NCI-H524 treated with DMSO at 0.1 percent for 48 hours (cell line): ENCODE measurements around the gene PITPNM2.
A peak's percentile ranks its signal among the peaks of the same experiment; 100 is the strongest.

Source experiments
- DNase-seq: peaks from one replicate; lab custom pipeline; 2025; lab: John Stamatoyannopoulos, UW

PITPNM2 gene

DNA sequence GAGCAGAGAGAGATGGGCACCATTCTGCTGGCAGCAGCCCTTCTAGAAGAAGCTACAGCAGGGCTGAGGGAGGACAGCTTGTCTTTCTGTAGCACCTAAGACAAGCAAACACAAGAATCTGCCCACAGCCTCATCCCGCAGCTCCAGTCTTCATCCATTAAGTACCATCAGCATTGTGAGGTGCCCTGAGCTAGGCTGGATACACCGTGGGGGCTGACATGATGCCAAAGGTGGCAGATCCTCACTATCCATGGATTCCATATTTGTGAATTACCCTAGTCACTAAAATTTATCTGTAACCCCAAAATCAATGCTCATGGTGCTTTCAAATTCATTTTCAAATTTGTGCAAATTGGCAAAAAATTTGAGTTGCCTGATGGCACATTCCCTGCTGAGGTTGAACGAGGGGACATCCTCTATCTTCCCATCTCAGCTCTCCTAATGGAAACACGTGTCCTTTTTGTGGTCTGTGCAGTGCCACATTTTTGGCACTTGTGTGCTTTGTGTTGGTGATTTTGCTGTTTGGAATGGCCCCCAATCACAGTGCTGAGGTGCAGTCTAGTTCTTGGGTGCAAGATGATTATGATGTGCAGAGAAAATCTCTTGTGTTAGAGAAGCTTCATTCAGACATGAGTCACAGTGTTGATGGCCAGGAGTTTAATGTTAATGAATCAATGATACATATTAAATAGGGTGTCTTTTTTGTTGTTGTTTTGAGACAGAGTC is 7.0 kb downstream of the PITPNM2 start:
- DNase-seq, result no peak

DNA sequence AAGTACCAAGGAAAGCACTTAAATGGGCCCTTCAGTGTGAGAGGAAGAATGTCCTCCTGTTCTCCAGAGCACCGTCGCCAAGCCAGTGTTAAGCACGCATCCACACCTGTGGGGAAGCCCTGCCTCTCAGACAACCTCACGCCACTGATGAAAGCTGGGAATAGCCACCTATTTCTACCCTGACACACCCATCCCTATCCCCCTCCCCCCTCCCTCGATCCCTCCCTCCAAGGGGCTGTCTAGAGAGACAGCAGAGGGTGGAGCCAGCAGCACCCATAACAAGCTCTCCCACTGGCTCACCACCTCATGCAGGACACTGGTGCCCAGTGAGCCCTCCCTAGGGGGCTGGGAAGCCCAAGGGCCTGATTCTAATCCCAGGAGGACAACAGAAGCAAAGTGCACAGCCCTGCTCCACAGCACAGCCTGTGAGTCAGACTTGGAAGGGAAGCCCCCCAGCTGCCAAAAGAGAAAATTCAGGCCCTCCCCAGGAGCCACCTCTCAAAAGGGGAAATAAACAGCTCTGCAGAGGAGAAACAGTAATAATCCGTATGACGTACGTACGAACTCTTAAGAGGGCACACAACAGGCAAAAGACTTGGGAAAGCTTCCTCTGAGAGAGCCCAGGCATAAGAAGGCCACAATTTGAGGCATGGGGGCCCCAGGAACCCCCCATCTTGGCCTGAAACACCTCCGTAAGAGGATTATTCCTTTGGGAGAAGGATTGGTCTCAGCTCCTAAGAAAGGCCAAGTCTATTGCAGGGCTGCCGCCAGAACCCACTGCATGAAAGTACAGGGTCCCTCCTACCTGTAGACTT is 7.8 kb downstream of the PITPNM2 start:
- no peak for DNase-seq

DNA sequence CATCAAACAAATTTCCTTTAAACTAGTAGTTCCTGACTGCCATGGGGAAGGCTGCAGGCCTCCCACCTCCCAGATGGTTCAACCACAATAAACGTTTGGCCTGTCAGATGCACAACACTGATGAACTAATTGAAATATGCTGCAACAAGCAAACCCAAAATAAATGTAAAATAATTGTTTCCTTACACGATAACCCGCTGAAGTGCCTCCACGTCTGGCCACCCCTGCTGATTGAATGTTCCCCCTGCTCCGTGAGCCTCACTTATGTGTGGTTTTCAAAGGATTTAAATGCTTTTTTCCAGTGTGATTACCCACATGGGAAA is 8.4 kb downstream of the PITPNM2 start:
- no peak for DNase-seq

DNA sequence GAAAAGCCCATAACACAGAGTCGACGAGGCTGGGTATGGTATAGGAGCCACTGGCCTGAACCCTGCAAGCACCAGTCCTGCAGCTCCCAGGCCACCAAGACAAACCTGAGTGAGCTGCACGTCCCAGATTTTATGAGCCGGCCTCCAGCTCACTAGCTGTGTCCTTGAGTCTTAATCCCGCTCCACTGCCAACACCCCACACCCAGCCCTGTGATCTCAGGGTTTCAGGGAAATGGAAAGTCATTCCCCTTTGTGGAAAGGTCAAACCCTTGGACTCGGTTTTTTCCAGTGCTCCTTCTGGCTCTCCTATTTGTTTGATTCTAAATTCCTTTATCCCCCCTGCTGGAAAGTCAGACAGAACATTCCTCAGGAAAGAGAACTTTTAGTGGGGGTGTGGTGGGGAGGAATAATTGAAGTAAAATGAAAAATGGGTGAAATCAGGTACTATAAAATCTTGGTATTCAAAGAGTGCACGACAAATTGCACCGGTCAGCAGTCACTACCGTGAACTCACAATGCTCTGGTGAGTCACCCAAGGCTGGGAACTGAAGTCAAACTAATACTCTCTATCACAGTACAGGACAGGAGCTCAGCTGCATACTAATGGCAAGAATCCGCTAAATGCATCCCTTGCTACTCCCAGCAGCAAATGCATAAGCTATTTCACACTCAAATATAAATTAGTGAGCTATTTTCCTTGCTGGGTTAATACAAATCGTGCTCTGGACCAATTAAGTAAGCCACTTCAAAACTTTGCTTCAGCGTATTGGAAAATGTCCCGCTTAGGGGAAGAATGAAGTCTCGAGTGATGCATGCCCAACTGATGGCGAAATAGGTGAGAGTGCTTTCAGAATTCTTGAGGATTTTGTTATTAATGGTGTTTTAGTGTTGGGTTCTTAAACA is 9.0 kb downstream of the PITPNM2 start:
- DNase-seq, result no peak

DNA sequence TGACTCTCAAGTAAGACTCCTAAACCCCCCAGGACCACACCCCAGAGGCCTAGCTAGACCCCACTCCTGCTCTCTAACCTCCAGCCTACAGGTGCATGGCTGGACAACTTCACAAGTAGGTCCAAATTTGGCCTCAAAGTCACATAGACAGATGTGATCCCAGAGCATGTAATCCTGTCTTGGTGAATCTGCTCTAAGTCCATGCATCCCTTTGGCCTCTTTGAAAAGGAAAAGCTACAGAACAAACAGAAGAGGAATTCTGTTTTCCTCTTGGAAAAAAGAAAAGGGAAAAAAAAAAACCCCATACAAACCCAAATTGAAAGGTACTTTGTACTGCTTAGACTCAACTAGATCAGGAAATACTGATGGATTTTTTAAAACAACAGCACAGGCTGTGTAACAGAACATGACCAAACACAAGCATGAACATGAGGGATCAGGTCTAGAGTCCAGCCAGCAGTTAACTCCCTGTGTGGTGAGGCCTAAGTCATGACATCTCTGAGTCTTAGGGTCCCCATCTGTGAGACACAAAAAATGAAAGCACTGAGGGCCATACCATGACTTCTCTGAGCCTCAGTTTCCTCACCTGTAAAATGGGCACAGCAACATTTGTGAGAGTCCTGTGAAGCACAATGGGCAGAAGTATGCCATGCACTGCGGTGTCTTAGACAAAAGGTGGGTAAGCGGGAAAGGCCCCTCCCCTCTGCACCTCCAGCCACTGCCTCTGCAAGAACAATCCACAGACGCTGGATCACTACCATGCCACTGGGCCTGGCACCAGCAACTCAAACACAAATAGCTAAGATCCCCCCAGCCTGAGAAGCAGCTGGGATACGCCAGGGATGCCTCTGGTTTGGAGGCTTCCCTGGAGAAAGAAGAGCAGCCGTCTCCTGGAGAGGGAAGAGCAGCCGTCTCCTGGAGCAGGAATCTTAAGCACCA is 9.9 kb downstream of the PITPNM2 start:
- DNase-seq, result no peak

DNA sequence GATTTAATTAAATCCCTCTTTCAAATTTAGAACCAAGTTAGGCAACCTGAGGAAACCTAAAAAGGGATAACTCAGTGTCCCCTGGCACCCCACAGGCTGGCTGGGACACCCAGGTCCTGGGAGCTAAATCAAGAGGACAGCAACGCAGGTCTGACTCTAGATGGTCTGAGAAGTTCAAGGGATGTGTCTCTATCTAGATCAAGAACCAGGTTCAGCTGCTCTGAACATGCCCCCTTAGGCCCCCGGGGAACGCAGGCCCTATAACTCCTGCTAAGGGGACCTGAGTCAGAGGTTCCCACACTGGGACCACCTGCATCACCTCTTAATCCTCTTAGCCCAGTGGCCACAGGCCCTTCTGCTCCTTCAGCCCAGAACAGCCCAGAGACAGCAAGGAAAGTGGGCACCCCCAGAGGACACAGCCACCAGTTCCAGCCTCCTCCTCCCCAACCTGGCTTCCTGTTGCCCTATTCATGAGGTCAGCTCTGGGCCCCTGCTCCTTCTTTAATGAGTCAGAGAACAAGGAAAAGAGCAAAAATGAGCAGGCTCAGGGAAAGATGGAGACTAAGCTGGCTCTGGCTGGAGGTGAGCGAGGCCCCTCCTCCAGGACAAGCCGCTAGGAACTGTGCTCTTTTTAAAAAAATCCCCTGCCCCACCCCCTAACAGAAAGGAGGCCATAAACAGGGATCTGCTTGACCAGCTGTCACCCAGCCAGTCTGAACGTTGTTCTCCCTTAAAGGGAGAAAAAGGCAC is 10.8 kb downstream of the PITPNM2 start:
- DNase-seq, result peak; percentile 45

DNA sequence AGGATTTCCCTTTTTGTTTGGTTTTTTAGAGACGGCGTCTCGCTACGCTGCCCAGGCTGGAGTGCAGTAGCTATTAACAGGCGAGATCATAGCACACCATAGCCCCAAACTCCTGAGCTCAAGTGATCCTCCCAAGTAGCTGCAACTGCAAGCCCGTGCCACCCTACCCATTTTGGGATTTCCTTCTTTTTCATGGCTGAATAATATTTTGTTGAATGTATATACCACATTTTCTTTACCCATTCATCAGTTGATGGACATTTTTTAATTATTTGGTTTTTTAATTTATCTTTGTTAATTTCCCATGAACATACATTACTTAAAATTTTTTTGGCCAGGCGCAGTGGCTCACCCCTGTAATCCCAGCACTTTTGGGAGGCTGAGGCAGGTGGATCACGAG is 15.2 kb downstream of the PITPNM2 start:
- no peak for DNase-seq

DNA sequence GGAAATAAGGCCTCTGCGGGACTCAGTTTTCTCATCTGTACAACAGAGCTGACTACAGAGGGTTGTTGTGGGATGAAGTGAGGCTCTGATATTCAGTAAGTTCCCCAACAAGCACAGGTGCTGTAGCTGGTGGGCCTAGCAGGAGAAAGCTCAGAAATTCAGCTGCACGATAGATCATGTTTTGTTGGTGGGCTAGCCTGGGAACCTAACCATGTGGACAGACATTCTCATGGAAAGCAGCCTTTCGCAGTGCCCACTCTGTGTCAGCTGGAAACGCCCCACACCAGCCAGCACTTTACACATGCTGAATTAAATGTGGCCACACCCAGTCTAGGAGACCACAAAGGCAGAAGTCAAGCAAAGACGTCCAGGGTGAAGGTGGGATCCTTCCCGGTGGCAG is 16.1 kb downstream of the PITPNM2 start:
- DNase-seq, result no peak

DNA sequence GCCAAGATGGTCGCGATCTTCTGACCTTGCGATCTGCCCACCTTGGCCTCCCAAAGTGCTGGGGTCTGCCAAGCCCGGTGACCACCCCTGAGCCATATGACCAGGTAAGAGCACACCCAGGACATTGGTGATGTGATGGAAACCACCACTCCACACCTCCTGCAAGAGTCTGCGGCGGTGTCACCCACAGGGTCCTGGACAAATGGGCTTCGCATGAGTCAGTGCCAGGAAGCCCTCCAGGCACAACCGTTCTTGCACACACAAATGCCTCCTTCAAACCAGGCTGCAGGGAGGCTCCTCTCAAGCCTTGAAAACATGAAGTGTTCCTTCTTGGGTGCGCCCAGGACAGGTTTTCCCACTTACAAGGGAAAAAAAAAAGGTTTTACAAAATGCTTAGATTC is 16.6 kb downstream of the PITPNM2 start:
- no peak for DNase-seq

DNA sequence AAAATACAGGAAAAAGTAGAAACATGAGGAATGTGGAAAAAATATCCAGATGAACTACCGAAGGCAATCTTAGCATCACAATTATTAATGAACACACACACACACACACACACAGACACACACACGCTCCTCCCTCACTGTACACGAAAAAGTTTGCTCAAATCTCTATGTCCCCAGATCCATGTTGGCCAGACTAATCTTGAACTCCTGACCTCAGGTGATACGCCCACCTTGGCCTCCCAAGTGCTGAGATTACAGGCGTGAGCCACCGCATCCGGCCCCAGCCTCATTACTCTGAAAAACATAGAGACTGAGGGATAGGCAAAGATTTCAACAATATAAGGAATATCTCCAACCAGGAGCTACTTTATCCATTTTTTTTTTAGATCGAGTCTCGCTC is 17.2 kb downstream of the PITPNM2 start:
- DNase-seq, result no peak

DNA sequence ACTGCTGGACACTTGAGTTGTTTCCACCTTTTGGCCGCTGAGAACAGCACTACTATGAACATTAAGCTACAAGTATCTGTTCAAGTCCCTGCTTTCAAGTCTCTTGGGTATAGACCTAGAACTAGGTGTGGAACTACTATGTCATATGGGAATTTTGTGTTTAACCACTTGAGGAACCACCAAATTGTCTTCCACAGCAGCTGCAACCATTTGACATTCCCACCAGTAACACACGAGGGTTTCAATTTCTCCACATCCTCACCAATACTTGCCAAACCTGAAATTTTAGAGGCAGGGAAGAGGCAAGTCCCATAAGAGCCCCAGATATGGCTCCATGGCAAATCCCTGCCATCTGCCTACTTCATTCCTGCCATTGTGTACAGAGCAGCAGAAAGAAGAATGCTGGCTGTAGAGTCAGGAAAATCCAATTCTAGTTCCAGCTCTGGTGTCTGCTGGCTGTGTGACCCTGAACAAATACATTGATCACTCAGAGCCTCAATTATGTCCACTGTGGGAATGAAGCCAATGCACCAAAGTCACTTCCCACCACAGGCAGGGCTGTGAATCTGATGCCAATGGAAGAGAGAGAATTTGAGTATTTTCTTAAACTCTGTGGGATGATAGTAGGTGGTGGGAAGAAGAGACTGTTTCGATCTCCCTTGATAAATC is 17.8 kb downstream of the PITPNM2 start:
- no peak for DNase-seq

DNA sequence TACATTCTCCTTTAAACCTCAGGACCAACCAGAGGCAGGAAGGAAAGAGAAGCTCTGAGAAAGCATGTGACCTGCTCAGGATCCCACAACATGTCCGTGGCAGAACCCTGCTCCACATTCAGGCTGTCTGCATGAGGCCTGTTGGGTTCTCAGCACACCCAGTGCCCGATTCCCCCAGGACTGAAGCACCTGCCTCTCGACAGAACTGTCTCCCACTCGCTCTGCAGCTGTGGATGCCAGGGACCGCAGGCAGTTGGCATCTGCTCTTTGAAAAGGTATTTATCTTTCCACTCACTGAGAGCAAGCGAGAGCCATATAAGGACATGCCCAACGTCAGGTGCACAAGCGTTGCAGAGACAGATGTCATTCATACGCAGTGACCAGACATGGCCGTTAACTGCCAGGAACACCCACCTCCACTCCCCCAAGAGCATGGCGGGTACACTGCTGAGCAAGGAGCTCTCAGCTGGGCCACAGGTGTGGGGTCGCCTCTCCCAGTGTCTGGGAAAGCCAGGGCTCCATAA is 18.9 kb downstream of the PITPNM2 start:
- DNase-seq, result peak; percentile 44

DNA sequence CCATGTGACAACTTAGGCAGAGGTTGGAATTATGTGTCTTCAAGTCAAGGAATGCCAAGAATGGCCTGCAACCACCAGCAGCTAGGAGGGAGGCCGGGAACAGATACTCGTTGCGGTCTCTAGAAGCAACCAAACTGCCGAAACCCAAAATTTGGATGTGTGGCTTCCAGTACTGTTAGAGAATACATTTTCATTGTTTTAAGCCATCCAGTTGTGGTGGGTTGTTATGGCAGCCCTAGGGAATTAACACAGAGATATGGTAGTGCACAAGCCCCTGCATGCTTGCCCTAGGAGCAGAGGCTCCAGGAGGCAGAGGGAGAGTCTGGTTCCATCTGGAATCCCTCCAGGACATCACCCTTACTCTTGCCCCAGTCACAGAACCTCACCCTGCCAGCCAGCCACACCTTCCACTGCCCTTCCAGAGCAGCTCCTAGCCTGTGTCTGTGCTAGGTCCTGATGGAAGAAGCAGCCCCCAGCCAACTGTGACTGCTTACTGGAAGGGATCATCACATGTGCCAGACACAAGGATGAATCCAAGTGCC is 19.5 kb downstream of the PITPNM2 start:
- DNase-seq, result no peak

DNA sequence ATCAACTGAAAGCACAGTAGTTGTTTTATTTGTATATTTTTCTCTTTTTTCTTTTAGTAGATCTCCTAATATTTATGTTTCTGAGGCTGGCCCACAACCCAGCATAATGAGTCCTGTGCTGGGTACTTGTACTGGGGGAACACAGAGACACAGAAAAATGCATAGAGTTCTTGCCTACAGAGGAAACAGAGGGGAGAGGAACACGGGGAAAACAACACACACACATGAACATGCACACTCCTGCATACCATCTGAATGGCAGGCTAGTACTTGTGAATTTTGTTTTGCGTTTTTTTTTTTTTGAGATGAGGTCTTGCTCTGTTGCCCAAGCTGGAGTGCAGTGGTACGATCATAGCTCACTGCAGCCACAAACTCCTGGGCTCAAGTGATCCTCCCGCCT is 21.3 kb downstream of the PITPNM2 start:
- no peak for DNase-seq

DNA sequence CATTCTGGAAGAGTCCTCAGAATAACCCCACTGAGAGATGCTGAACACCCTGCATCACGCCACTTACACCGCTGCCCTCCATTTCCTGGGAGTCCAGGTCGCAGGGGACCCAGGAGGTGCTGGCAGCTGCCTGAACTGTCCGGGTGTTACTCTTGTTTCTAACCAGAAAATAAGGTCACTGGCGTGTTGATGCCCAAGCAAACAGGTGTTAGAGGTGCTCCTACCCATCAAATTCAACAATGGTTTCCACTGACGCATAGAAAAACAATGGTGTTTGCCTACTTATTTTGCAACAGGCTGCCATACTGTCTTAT is 23.8 kb downstream of the PITPNM2 start:
- no peak for DNase-seq

DNA sequence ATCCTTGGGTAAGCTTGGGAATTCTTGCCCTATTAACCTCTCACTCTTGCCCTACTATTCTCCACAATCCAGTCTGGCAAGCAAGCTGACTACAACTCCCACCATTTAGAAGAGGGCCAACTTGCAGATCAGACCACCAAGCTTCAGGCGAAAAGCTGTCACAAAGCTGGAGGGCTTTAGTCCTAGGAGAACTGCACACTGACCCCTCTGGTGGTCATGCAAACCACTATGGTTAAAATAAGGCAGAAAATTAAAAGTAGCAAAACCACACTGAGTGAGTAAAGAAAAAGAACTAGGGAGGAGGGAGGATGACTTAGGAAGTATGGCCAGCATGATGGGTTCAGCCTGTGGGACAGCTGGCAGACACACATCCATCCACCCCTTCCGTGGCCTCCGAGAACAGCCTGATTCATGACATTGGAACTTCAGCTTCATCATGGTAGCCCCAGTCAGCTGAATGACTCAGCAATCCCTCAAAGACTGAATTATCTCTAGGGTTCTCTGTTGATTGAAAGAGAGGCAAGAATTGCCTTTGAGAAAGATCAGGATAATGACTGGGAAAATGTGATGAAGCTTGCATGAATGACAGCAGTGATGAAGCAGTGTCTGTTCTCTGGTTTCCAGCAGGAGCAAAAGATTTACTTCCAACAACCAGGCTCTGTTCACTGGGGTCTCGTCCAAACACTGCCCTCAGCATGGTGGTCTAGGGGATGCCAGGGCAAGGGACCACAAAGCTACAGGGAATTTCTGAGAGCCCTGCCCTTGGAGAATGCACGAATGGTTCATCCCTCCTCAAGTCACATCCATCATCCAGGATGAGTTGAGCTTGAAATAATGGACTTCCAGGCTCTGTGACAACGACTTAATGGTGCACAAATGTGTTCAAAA is 24.4 kb downstream of the PITPNM2 start:
- no peak for DNase-seq

DNA sequence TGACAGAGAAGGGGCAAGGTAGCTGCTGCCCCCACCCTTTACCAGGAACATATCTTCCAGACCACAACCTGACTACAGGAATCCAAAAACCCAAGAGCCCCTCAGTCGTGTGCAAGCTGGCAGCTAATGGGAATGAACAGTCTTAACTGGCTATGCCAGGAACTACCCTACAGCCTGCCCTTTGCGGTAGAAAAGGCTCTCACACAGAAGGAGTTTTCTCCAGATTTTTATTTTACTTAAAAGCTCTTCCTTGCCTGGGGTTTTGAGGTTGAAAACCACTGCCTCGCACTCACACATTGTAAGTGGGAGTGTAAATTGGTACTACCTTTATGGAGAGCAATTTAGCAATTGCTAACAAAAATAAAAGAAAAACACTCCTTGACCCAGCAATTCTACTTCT is 28.3 kb downstream of the PITPNM2 start:
- DNase-seq, result no peak

DNA sequence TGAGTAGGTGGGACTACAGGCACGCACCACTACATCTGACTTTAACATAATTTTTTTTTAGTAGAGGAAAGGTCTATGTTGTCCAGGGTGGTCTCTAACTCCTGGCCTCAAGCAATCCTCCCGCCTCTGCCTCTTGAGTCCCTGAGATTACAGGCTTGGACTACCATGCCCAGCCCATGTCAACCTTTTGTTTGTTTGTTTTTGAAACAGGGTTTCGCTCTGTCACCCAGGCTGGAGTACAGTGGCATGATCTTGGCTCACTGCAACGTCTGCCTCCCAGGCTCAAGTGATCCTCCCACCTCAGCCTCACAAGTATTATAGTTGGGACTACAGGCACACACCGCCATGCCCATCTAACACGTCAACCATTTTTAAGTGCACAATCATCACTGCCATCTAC is 29.2 kb downstream of the PITPNM2 start:
- no peak for DNase-seq
